Loucy (cell line): ENCODE results near the gene RTL10.
A peak's percentile ranks its signal among the peaks of the same experiment; 100 is the strongest.

Experiments used
- H2AFZ ChIP-seq: fragments of 200-600 bp; sonication (generic); 2 replicates; pipeline ENCODE4 v1.6.0; 2016; ENCODE audit warnings: antibody characterized with exemption, mild to moderate bottlenecking, low read length, moderate library complexity
- H3F3A ChIP-seq: fragments of 200-600 bp; 2 replicates; pipeline ENCODE4 v1.6.0; 2016; ENCODE audit warnings: antibody characterized with exemption, low read depth, mild to moderate bottlenecking
- H3K27me3 ChIP-seq: fragments of 200-600 bp; sonication (generic); 2 replicates; pipeline ENCODE4 v1.6.1; 2014; ENCODE audit warnings: low read length, mild to moderate bottlenecking; ENCODE audit not compliant: insufficient read depth, poor library complexity, severe bottlenecking
- H3K36me3 ChIP-seq: fragments of 200-600 bp; sonication (generic); 2 replicates; pipeline ENCODE4 v1.6.1; 2016; ENCODE audit warnings: low read length; ENCODE audit not compliant: insufficient read depth
- H3K4me1 ChIP-seq: fragments of 200-600 bp; sonication (generic); 2 replicates; pipeline ENCODE4 v1.5.1; 2014; ENCODE audit warnings: low read length, mild to moderate bottlenecking; ENCODE audit not compliant: insufficient read depth, poor library complexity, severe bottlenecking
- H3K4me2 ChIP-seq: fragments of 200-600 bp; sonication (generic); 2 replicates; pipeline ENCODE4 v1.6.0; 2014; ENCODE audit warnings: antibody characterized with exemption, low read length, low read depth, mild to moderate bottlenecking; ENCODE audit not compliant: poor library complexity, severe bottlenecking
- H3K4me3 ChIP-seq: fragments of 200-600 bp; sonication (generic); 2 replicates; pipeline ENCODE4 v1.5.1; 2014; ENCODE audit warnings: low read length, mild to moderate bottlenecking, mixed read lengths; ENCODE audit not compliant: poor library complexity, severe bottlenecking
- H3K79me2 ChIP-seq: fragments of 200-600 bp; sonication (generic); 2 replicates; pipeline ENCODE4 v1.6.1; 2014; ENCODE audit warnings: low read length; ENCODE audit not compliant: insufficient read depth
- H3K9ac ChIP-seq: fragments of 200-600 bp; sonication (generic); 2 replicates; pipeline ENCODE4 v1.6.0; 2014; ENCODE audit warnings: mild to moderate bottlenecking, low read depth, low read length, moderate library complexity; ENCODE audit not compliant: poor library complexity, severe bottlenecking
- H3K9me2 ChIP-seq: fragments of 200-600 bp; sonication (generic); replicated peaks from 2 replicates; pipeline ENCODE4 v1.6.1; 2016; ENCODE audit warnings: low read depth, low read length, mixed read lengths
- H3K9me3 ChIP-seq: fragments of 200-600 bp; sonication (generic); 2 replicates; pipeline ENCODE4 v1.6.1; 2014; ENCODE audit warnings: mild to moderate bottlenecking, antibody characterized with exemption, low read length, low read depth; ENCODE audit not compliant: insufficient read depth
- H4K20me1 ChIP-seq: fragments of 200-600 bp; sonication (generic); 2 replicates; pipeline ENCODE4 v1.6.0; 2014; ENCODE audit warnings: antibody characterized with exemption, low read length, mild to moderate bottlenecking; ENCODE audit not compliant: insufficient read depth, poor library complexity, severe bottlenecking
- CTCF ChIP-seq: fragments of 200-600 bp; sonication (generic); conservative IDR thresholded peaks from 2 replicates; pipeline ENCODE4 v1.5.1; 2014; ENCODE audit warnings: mild to moderate bottlenecking, antibody characterized with exemption, low read length
- EZH2phosphoT487 ChIP-seq: fragments of 200-600 bp; IDR thresholded peaks from 2 replicates; pipeline ENCODE4 v1.6.1; 2018; ENCODE audit warnings: antibody characterized with exemption, mild to moderate bottlenecking, moderate library complexity, borderline replicate concordance

The RTL10 gene

DNA sequence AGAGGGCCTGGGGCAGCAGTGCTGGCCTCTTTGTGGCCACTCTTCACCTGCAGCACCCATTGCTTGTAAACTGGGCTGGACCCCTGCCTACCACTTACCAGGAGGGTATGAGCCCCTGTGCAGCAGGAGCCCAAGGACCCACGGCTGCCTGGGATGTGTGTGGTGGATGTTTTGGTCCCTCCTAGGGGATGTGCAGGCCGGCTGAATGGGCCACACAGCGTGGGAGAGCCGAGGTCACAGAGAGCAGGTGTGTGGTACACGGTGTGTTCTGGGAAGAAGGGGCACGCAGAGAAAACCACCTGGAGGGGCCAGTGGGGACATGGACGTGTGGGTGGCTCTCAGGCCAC, 19.3 kb upstream of the RTL10 start:
- no peak overlapping the region for H3K4me3 ChIP-seq
- H3K4me2 ChIP-seq, result no peak overlapping the region
- H3K79me2 ChIP-seq, result no peaks in the 10 kb centered on the region
- H3K27me3 ChIP-seq, result no peaks in the 10 kb centered on the region
- H3K9me3 ChIP-seq, result no peaks in the 10 kb centered on the region
- H3K36me3 ChIP-seq, result no peaks in the 10 kb centered on the region
- peak overlapping the region; percentile 32 for H3K9ac ChIP-seq
- no peaks in the 10 kb centered on the region for H3K9me2 ChIP-seq
- TF ChIP-seq CTCF, result no peak
- no peak for TF ChIP-seq EZH2phosphoT487
- H3K4me1 ChIP-seq, result peaks cover 4% of the 10 kb centered on the region
- H3F3A ChIP-seq, result no peaks in the 10 kb centered on the region
- no peak overlapping the region for H2AFZ ChIP-seq
- H4K20me1 ChIP-seq, result no peaks in the 10 kb centered on the region

DNA sequence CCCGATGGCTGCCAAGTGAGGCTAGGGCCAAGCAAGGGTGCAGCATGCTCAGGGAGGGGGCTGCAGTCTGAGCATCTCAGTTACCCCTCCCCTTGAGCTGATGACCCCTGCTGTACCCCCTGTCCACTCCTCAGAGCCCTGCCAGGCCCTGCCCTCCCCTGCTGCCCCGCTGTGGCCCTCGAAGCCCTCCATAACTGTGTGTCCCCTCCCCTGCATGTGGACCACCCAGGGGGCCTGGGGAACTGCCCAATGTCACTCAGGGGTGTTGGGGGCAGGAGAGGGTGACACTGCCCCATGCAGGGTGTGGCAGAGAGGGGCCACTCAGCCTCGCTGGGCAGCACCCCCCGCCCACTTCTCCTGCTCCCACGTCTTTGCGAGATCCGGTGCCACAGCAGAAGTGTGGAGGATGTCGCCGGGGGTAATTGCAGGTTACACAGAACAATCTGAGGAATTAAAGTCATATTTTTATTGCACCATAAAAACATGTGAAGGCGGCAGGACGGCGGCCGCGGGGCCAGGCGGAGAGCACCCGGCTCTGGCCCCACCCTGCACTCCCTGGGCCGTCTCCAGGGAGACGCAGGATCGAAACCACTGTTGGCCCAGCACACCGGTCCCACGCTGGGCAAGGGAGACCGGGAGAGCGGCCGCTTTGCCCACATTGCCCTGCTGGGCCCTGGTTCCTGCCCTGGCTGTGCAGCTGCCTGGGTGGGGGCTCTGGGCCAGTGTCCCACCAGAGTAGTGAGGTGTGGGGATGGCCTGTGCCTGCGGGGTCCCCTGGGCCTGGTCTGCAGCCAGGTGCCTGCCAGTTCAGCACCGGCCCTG, 18.7 kb upstream of the RTL10 start:
- H3K4me2 ChIP-seq, result no peak overlapping the region
- H3K4me3 ChIP-seq, result no peak overlapping the region
- no peaks in the 10 kb centered on the region for H3K79me2 ChIP-seq
- no peaks in the 10 kb centered on the region for H3K27me3 ChIP-seq
- H4K20me1 ChIP-seq, result no peaks in the 10 kb centered on the region
- H3K9me2 ChIP-seq, result no peaks in the 10 kb centered on the region
- TF ChIP-seq CTCF (no peak), EZH2phosphoT487 (no peak)
- H3K9ac ChIP-seq, result peak overlapping the region; percentile 32
- no peaks in the 10 kb centered on the region for H3K9me3 ChIP-seq
- peaks cover 4% of the 10 kb centered on the region for H3K4me1 ChIP-seq
- H2AFZ ChIP-seq, result no peak overlapping the region
- no peaks in the 10 kb centered on the region for H3K36me3 ChIP-seq
- no peaks in the 10 kb centered on the region for H3F3A ChIP-seq

DNA sequence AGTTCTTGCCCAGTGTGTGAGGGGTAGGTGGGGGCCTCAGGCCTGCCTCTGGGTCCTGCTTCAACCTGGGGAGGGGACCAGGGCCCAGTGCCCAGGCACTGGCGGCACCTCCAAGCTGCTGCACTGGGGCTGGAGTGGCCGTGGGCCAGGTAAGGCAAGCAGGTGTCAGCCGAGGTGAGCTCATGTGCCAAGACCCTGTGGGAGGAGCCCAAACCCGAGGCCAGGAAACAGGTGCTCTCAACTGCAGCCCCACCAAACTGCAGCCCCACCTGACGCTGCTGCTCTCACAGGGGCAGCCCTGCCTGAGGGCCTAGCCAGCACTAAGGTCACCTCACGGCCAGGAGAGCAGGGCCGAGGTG, 18.1 kb upstream of the RTL10 start:
- no peak overlapping the region for H3K4me2 ChIP-seq
- H3K79me2 ChIP-seq, result no peaks in the 10 kb centered on the region
- H2AFZ ChIP-seq, result no peak overlapping the region
- no peaks in the 10 kb centered on the region for H3K36me3 ChIP-seq
- H3K9me3 ChIP-seq, result no peaks in the 10 kb centered on the region
- H3K27me3 ChIP-seq, result no peaks in the 10 kb centered on the region
- TF ChIP-seq CTCF, result no peak
- TF ChIP-seq EZH2phosphoT487, result no peak
- peaks cover 4% of the 10 kb centered on the region for H3K4me1 ChIP-seq
- no peaks in the 10 kb centered on the region for H4K20me1 ChIP-seq
- no peaks in the 10 kb centered on the region for H3K9me2 ChIP-seq
- H3K9ac ChIP-seq, result no peak overlapping the region
- H3F3A ChIP-seq, result no peaks in the 10 kb centered on the region
- H3K4me3 ChIP-seq, result no peak overlapping the region
